Measurements from ENCODE around the gene YEATS4.

GRCh38 chr12:69342421-69342820, 17.1 kb upstream of the YEATS4 start:
- TF ChIP-seq, protein P1, sequence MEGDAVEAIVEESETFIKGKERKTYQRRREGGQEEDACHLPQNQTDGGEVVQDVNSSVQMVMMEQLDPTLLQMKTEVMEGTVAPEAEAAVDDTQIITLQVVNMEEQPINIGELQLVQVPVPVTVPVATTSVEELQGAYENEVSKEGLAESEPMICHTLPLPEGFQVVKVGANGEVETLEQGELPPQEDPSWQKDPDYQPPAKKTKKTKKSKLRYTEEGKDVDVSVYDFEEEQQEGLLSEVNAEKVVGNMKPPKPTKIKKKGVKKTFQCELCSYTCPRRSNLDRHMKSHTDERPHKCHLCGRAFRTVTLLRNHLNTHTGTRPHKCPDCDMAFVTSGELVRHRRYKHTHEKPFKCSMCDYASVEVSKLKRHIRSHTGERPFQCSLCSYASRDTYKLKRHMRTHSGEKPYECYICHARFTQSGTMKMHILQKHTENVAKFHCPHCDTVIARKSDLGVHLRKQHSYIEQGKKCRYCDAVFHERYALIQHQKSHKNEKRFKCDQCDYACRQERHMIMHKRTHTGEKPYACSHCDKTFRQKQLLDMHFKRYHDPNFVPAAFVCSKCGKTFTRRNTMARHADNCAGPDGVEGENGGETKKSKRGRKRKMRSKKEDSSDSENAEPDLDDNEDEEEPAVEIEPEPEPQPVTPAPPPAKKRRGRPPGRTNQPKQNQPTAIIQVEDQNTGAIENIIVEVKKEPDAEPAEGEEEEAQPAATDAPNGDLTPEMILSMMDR (IDR thresholded peaks at IDR 0.05), result no peak
- no peak for TF ChIP-seq FOXJ3 (CRISPR knock-in tag; IDR thresholded peaks at IDR 0.05; ENCODE audit: borderline replicate concordance)
- TF ChIP-seq ZNF416 (CRISPR knock-in tag; IDR thresholded peaks at IDR 0.05), result no peak
- TF ChIP-seq ZNF263 (CRISPR knock-in tag; IDR thresholded peaks at IDR 0.05; ENCODE audit: low read depth), result no peak
